HG03045 (cell line): Measurements from ENCODE around the gene SNAI3.
"Not testable (repeated sequence)": the region's sequence is repeated elsewhere in the genome, so short reads cannot be mapped to it uniquely, and the experiment has no call there.

Experiments used
- ATAC-seq: cut with Tn5 transposase; IDR thresholded peaks from one replicate; pipeline ENCODE4 v1.9.1; 2021; ENCODE audit warnings: mild to moderate bottlenecking, moderate library complexity; ENCODE audit not compliant: unreplicated experiment

The SNAI3 gene

GRCh38 chr16:88671806-88672205 is 14.5 kb downstream of the SNAI3 start:
- no peak for ATAC-seq

- ATAC-seq = no peak
These were observed 16.3 kb downstream of the SNAI3 start for GRCh38 chr16:88669980-88670379.

GRCh38 chr16:88669493-88669892 is 16.8 kb downstream of the SNAI3 start:
- not testable (repeated sequence) for ATAC-seq

GRCh38 chr16:88667461-88667860 is 18.8 kb downstream of the SNAI3 start:
- no peak for ATAC-seq

- ATAC-seq = no peak
These were observed 20.7 kb downstream of the SNAI3 start for GRCh38 chr16:88665570-88665969.

GRCh38 chr16:88665148-88665547 is 21.2 kb downstream of the SNAI3 start:
- ATAC-seq = no peak

- peak; percentile 95 for ATAC-seq
These were observed 23.3 kb downstream of the SNAI3 start, which contains the start of gene MVD for GRCh38 chr16:88662843-88663606. TSS of gene MVD (minus strand) at chr16:88663091. CDS start at chr16:88663080, 11 bp downstream.

- ATAC-seq = peak; percentile 5
These were observed 24.0 kb downstream of the SNAI3 start for GRCh38 chr16:88662222-88662842.

- no peak for ATAC-seq
These were observed 24.8 kb downstream of the SNAI3 start for GRCh38 chr16:88661468-88661867.

- no peak for ATAC-seq
These were observed 27.1 kb downstream of the SNAI3 start for GRCh38 chr16:88659160-88659559.

- no peak for ATAC-seq
These were observed 27.6 kb downstream of the SNAI3 start for GRCh38 chr16:88658714-88659113.

- ATAC-seq = no peak
These were observed 28.9 kb downstream of the SNAI3 start for GRCh38 chr16:88657371-88657770.

GRCh38 chr16:88656291-88656980 is 29.9 kb downstream of the SNAI3 start:
- ATAC-seq = no peak

GRCh38 chr16:88655733-88656281 is 30.5 kb downstream of the SNAI3 start:
- no peak for ATAC-seq

- no peak for ATAC-seq
These were observed 31.1 kb downstream of the SNAI3 start for GRCh38 chr16:88655053-88655732.

- no peak for ATAC-seq
These were observed 31.8 kb downstream of the SNAI3 start for GRCh38 chr16:88654363-88655052.

GRCh38 chr16:88653596-88654362 is 32.5 kb downstream of the SNAI3 start:
- no peak for ATAC-seq

GRCh38 chr16:88653101-88653500 is 33.2 kb downstream of the SNAI3 start:
- no peak for ATAC-seq

GRCh38 chr16:88652762-88653063 is 33.6 kb downstream of the SNAI3 start:
- ATAC-seq = no peak
